Activated T-cell treated with anti-CD3 and anti-CD28 coated beads for 4 hours (primary cell): ENCODE results near the gene BEND6.
"Not testable (repeated sequence)": the region's sequence is repeated elsewhere in the genome, so short reads cannot be mapped to it uniquely, and the experiment has no call there.

Experiments
- DNase-seq: peaks from one replicate; pipeline ENCODE4 v3.0.0-alpha.2; 2020

BEND6 gene

DNA sequence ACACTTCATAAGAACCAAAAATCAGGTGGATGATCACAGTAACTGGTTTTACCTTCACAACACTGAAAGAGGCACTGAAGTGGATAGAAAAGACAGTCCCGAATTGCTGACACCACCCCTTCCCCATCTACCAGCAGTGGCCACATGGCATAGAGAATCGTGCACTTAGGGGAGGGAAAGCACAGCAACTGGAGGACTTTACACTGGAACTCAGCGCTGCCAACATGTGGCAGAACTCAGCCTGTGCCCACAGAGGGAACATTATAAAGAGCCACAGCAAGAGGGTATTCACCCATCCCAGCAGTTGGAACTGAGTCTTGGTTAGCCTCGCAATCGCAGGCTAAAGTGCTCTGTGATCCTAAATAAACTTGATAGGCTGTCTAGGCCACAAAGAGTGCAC lies 85.1 kb downstream of the BEND6 start:
- no peak for DNase-seq

DNA sequence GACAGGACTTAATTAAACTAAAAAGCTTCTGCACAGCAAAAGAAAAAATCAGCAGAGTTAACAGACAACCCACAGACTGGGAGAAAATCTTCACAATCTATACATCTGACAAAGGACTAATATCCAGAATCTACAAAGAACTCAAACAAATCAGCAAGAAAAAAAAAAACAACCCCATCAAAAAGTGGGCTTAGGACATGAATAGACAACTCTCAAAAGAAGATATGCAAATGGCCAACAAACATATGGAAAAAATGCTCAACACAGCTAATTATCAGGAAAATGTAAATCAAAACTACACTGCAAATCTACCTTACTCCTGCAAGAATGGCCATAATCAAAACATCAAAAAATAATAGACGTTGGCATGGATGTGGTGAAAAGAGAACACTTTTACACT lies 89.2 kb downstream of the BEND6 start:
- not testable (repeated sequence) for DNase-seq

DNA sequence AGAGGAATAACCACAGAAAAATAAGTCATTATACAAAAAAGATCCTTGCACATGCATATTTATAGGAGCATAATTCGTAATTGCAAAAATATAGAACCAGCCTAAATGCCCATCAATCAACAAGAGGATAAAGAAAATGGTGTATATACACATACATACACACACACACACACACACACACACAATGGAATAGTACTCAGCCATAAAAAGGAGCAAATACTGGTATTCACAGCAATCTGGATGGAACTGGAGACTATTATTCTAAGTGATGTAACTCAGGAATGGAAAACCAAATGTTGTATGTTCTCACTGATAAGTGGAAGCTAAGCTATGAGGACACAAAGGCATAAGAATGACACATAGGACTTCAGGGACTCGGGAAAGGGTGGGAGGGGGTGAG lies 89.7 kb downstream of the BEND6 start:
- DNase-seq, result no peak

DNA sequence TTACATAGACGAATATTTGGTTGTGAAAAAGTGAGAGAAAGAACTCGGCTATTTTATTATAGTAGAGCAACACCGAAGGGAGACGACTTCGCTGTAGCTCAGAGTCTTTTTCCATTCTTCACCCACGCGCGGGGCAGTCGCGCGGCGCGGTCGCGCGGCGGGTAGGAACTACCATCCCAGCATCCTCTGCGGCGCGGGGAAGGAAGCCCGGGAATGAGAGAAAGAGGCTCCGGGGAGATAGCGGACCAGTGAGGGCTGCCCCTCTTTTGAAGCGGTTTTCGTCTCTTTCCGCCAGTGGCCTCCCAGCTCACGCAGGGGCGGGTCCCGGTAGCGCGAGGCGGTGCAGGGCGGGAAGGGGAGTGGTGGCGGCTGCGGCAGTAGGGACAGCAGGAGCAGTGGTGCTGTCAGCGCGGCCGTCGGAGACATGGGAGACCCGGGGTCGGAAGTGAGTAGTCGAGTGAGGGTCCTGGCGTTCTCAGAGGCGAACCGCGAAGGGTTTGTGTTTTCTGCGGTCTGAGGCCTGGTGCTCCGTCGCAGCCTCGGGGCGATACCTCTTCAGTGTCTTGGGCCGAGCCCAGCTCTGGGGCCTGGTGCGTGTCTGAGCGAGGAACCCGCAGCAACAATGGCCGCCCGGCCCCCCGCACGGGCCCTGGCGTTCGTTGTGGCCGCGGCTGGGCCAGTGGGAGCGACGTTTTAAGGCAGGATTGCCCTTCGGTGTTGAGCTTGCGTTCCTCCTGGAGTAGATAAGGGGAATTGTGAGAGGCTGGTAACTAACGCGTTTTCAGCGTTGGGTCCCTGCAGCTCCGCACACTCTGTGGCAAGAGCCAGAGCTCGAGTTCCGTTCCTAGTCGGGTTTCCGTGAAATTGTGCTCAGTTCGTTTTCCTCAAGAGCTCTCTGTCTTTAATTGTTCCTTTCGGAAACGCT lies 91.7 kb downstream of the BEND6 start, which contains the start of gene KIAA1586:
TSS of gene KIAA1586 (plus strand) at position 362 of the 925 bp plus-strand sequence. CDS start at position 425, 63 bp downstream.
- peak; percentile 72 for DNase-seq

DNA sequence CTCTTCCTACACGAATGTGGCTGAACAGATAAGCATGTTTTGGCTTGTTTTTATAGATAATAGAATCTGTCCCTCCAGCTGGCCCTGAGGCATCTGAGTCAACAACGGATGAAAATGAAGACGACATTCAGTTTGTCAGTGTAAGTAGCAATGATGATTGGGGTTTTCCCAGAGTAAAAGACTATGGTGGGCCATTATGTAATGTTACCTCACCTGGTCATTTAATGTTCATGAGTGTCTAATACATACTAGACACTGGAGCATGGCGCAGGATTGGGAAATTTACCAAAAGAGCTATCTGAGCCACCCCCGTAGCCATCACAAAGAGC lies 92.3 kb downstream of the BEND6 start:
- not testable (repeated sequence) for DNase-seq

DNA sequence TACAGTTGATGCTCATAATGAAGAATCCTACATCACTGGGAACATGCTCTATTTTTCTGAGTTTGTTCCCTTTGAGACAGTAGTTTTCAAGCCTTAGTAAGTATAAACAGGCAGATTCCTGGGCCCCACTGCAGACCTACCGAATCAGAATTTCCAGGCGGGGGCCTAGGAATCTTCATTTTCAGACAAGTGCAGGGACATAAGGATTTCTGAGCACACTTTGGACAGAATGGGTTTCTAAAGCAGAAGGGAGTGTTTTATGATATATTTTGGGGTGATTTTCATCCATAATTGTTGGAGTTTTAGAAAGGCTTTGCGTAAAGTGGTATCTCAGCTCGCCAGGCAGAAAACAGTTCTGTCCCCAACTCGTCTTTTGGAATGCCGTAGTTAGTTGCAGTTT lies 93.0 kb downstream of the BEND6 start:
- DNase-seq, result not testable (repeated sequence)

DNA sequence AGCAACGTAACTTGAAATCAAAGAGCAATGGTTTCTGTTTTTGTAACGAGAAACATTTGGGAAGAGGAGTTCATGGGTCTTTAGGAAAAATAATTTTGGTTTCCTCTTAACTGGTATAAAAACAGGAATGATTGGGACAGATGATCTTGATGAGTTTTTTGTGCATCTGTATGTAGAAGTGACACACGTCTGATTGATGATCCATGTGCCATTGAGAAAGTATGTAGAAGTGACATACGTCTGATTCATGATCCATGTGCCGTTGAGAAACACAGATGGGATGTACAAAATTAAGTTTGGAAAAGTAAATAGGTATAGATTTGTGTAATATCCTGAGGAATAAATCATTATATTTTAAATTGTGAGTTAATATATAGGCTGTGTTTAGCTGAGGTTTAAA lies 93.7 kb downstream of the BEND6 start:
- no peak for DNase-seq

DNA sequence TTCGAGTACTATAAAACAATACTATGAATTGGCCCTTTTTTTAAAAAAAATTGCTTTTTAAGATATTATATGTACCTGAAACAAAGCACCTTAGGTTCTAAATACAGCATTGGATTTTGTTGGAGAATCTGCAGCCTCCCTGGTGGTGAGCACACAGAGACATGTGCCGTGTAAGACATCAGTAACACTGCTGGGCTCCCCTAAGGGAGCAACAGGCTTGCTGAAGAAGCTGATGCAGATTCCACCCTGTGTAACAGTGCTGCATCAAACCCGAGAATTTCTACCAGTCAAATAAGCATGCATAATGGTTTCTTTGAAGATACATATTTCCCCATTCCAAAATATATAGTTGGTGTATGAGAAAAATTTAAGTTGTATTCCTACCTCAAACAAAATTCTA lies 108.9 kb downstream of the BEND6 start:
- DNase-seq, result no peak

DNA sequence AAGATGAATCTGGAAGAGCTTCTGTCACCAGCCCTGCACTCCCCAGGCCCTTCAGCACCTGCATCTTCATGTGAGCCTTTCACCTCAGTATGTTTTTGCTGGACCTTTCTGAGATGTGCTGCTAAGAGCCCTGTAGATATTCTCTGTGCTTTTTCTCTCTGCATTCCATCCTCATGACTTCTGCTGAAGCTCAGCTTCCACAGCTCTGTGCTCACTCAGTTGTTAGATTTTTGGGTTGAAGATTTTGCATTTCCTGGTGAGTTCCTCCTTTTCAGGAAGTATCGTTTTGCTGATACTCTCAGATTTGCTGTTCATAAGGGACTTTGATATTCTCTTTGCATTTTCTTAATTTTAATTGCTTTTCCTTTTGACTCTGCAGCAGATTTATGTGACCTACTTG lies 109.9 kb downstream of the BEND6 start:
- DNase-seq, result no peak

DNA sequence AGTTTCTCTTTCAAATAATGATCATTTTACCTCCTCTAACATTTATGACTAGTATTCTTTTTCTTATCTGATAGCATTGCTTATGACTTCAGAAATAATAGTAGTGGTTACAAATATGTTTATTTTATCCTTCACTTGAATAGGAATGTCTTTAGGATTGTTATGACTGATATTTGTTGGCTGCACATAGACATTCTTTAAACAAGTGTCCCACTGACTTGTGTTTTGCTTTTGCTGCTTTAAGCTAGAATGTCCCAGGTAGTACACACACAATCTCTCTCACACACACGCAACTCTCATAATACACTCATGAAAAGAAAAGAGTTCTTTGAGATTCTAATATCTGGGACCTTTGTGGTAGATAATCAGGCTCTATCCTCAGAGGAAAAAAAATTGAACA lies 113.2 kb downstream of the BEND6 start:
- DNase-seq, result no peak

DNA sequence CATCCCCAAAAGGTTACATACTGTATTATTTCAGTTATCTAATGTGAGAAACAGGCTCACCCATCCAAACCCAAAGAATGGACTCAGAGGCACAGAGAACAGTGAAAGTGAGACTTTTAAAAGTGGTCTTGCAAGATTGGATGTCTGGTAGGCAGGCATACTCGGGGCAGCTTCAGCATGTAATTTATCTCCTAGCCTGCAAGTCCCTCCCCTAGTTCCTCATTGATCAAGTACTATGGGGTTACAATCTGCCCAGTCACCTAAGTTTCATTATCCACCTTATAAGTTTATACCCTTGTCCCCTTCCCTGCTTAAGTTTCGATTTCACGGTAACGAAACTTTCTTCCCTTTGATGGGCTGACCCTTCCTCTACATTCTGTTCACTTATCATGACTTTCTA lies 114.3 kb downstream of the BEND6 start:
- DNase-seq, result no peak

DNA sequence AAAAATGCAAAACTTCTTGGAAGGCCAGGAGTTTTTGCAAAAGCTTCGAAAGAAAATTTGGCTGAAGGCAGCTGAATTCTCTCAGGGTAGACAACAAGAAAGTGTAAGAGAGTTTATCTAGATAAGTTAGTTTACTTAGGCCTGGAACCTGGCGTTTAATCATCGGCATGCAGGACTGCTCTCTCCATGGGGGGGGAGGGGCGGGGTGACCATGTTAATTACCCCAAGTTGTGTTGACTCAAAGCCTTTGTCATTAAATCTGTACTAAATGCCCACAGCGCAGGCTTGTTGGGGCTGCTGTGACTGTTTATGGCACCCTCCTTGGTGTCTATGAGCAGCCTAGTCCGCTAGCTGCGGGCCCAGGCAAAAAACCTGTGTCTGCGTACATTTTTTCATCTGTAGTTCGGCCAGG lies 115.0 kb downstream of the BEND6 start:
- DNase-seq, result no peak

DNA sequence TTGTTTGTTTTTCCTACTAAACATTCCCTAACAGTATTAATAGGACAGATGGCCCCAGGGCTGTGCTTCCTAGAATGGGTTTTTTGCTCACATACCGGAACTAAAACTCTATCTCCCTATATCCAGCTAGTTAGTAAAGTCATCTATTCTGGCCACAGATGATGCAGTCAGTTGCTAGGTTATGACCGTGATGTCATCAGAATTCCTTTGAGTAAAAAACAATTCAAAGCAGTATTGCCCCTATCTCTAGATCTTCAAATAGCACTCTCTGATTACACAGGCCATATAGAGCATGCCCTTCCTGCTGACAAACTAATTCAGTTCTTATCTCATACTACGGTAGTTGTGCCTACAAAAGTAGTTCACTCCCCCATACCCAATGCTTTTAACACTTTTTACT lies 117.2 kb downstream of the BEND6 start:
- no peak for DNase-seq

DNA sequence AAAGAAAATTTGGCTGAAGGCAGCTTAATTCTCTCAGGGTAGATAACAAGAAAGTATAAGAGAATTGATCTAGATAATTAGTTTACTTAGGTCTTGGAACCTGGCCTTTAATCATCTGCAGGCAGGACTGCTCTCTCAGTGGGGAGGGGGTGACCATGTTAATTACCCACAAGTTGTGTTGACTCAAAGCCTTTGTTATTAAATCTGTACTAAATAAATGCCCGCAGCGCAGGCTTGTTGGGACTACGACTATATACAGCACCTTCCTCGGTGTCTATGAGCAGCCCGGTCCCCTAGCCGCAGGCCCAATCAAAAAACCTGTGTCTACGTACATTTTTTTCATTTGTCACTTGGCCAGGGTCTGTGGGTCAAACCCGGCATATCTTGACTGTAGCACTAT lies 119.5 kb downstream of the BEND6 start:
- DNase-seq, result no peak

DNA sequence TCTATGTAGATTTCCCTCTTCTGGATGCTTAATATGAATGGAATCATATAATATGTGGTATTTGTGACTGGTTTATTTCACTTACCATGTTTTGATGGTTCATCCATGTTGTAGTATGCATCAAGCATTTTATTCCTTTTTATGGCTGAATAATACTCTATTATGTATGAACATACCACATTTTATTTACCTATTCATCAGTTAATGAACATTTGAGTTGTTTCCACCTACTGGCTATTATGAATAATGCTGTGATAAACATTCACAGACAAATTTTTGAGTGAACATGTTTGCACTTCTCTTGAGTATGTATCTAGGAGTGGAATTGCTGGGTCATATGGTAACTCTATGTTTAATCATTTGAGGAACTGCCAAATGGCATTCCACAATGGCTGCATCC lies 120.2 kb downstream of the BEND6 start:
- no peak for DNase-seq
